ENCODE measurements around the gene TRMO. TPM values are rescaled to one million over a fixed set of nuclear protein-coding genes. Genes with fewer than 3 reads are reported as not detected.

Gene TRMO
- total and polyA plus RNA-seq, 9 of the 15 experiments (the other 6 are each of a cell fraction or from before 2014, with no cell fraction given), result 5.6 to 22.4 (median 16.2) TPM

DNA sequence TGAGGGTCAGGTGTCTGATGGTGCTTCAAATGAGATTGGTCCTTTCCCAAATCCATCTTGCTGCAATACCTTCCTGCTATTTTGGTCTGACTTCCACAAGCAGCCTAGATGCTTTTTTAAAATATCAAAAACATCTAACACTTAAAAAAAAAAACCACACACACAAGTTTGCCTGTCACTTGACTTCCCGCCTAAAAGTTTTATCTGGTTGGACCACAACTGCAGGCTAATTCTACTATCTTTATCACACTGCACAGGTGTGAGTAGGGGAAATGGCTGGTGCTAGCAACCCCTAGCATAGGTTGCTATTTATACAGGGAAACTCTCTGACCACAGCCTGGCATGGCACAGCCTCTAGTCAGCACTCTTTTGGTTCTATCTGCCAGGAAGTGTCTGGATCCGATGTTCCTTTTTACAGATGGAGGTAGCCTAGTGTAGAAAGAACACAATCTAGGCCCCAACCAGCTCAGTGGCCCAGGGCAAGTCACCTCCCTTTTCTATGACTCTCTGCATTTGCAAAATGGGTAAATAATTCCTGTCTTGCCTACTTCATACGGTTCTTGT is 15.9 kb upstream of the TRMO start, which contains the start of gene HEMGN (continued):
- TF ChIP-seq POLR3A (IDR thresholded peaks at IDR 0.05; ENCODE audit: borderline replicate concordance, extremely low read depth, insufficient read depth, insufficient read length) (no peak), FOXA1 (IDR thresholded peaks at IDR 0.05; ENCODE audit: borderline replicate concordance) (no peak), ZNF696 (CRISPR knock-in tag; conservative IDR thresholded peaks at IDR 0.05) (no peak), ZNF778 (CRISPR knock-in tag; IDR thresholded peaks at IDR 0.05) (no peak), FIP1L1 (IDR thresholded peaks at IDR 0.05; ENCODE audit: low read depth, low read length, poor library complexity, severe bottlenecking) (no peak), ZNF507 (tag; conservative IDR thresholded peaks at IDR 0.05) (no peak), RBBP5 (IDR thresholded peaks at IDR 0.05; ENCODE audit: borderline replicate concordance, insufficient read depth, low read length, poor library complexity, severe bottlenecking) (peak; percentile 31), SP1 (CRISPR knock-in tag; IDR thresholded peaks at IDR 0.05) (no peak), ZC3H4 (CRISPR knock-in tag; IDR thresholded peaks at IDR 0.05; ENCODE audit: borderline replicate concordance) (no peak), HMGN3 (IDR thresholded peaks at IDR 0.05; ENCODE audit: borderline replicate concordance, extremely low read depth, insufficient read length, low read depth, low read length) (no peak), NUFIP1 (IDR thresholded peaks at IDR 0.05; ENCODE audit: partially characterized antibody) (no peak), FOXK1 (CRISPR knock-in tag; IDR thresholded peaks at IDR 0.05; ENCODE audit: borderline replicate concordance) (no peak), KHSRP (IDR thresholded peaks at IDR 0.05) (peak; percentile 67), ZNF785 (CRISPR knock-in tag; IDR thresholded peaks at IDR 0.05) (no peak), HMG20B (CRISPR knock-in tag; IDR thresholded peaks at IDR 0.05) (no peak), RNF2 (IDR thresholded peaks at IDR 0.05) (peak; percentile 85; the same call in 1 of the 2 replicates), ZNF239 (CRISPR knock-in tag; IDR thresholded peaks at IDR 0.05) (no peak), CCNT2 (IDR thresholded peaks at IDR 0.05; ENCODE audit: borderline replicate concordance, extremely low read depth, insufficient read length, low read depth, low read length) (peak; percentile 62)
- TF ChIP-seq, protein P1, sequence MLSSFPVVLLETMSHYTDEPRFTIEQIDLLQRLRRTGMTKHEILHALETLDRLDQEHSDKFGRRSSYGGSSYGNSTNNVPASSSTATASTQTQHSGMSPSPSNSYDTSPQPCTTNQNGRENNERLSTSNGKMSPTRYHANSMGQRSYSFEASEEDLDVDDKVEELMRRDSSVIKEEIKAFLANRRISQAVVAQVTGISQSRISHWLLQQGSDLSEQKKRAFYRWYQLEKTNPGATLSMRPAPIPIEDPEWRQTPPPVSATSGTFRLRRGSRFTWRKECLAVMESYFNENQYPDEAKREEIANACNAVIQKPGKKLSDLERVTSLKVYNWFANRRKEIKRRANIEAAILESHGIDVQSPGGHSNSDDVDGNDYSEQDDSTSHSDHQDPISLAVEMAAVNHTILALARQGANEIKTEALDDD (IDR thresholded peaks at IDR 0.05), result peak; percentile 86
- TF ChIP-seq, protein P2, sequence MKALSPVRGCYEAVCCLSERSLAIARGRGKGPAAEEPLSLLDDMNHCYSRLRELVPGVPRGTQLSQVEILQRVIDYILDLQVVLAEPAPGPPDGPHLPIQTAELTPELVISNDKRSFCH (CRISPR knock-in tag; IDR thresholded peaks at IDR 0.05), result no peak
- TF ChIP-seq, protein P2 (tag; IDR thresholded peaks at IDR 0.05), result peak; percentile 59; the same call in 1 of the 2 replicates
- TF ChIP-seq, protein P3, sequence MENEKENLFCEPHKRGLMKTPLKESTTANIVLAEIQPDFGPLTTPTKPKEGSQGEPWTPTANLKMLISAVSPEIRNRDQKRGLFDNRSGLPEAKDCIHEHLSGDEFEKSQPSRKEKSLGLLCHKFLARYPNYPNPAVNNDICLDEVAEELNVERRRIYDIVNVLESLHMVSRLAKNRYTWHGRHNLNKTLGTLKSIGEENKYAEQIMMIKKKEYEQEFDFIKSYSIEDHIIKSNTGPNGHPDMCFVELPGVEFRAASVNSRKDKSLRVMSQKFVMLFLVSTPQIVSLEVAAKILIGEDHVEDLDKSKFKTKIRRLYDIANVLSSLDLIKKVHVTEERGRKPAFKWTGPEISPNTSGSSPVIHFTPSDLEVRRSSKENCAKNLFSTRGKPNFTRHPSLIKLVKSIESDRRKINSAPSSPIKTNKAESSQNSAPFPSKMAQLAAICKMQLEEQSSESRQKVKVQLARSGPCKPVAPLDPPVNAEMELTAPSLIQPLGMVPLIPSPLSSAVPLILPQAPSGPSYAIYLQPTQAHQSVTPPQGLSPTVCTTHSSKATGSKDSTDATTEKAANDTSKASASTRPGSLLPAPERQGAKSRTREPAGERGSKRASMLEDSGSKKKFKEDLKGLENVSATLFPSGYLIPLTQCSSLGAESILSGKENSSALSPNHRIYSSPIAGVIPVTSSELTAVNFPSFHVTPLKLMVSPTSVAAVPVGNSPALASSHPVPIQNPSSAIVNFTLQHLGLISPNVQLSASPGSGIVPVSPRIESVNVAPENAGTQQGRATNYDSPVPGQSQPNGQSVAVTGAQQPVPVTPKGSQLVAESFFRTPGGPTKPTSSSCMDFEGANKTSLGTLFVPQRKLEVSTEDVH (IDR thresholded peaks at IDR 0.05; ENCODE audit: low read depth, partially characterized antibody), result peak; percentile 93
- TF ChIP-seq, protein P4, sequence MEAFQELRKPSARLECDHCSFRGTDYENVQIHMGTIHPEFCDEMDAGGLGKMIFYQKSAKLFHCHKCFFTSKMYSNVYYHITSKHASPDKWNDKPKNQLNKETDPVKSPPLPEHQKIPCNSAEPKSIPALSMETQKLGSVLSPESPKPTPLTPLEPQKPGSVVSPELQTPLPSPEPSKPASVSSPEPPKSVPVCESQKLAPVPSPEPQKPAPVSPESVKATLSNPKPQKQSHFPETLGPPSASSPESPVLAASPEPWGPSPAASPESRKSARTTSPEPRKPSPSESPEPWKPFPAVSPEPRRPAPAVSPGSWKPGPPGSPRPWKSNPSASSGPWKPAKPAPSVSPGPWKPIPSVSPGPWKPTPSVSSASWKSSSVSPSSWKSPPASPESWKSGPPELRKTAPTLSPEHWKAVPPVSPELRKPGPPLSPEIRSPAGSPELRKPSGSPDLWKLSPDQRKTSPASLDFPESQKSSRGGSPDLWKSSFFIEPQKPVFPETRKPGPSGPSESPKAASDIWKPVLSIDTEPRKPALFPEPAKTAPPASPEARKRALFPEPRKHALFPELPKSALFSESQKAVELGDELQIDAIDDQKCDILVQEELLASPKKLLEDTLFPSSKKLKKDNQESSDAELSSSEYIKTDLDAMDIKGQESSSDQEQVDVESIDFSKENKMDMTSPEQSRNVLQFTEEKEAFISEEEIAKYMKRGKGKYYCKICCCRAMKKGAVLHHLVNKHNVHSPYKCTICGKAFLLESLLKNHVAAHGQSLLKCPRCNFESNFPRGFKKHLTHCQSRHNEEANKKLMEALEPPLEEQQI (IDR thresholded peaks at IDR 0.05), result peak; percentile 84; the same call in 1 of the 2 replicates
